K562 (cell line): ENCODE data around the gene KLK5. TPM values are rescaled to one million over a fixed set of nuclear protein-coding genes. Genes with fewer than 3 reads are reported as not detected.
A peak's percentile ranks its signal among the peaks of the same experiment; 100 is the strongest.

Experiments
- EP400 ChIP-seq: fragments of 450-650 bp; IDR thresholded peaks from 2 replicates; pipeline ENCODE4 v1.6.1; 2017; ENCODE audit warnings: antibody characterized with exemption, mild to moderate bottlenecking, moderate library complexity
- FOXA1 ChIP-seq: fragments of 450-650 bp; IDR thresholded peaks from 2 replicates; pipeline ENCODE4 v1.6.1; 2016; ENCODE audit warnings: mild to moderate bottlenecking, borderline replicate concordance
- FOXK2 ChIP-seq, 2 experiments: fragments of 450-650 bp; IDR thresholded peaks in 1 of 2; conservative IDR thresholded peaks in 1 of 2; 2 replicates each; pipeline ENCODE4 v1.6.1; 2016; ENCODE audit warnings: low read depth in 2 of 2, mild to moderate bottlenecking in 1 of 2
- GABPB1 ChIP-seq: sonication (generic); formaldehyde crosslinking; IDR thresholded peaks from 2 replicates; pipeline ENCODE4 v1.8.0; 2022; ENCODE audit warnings: mild to moderate bottlenecking, missing genetic modification reagents
- HMG20B ChIP-seq: fragments of 250-450 bp; sonication (Bioruptor Pico); IDR thresholded peaks from 2 replicates; pipeline ENCODE4 v1.5.0; 2021; ENCODE audit warnings: mild to moderate bottlenecking
- JUNB ChIP-seq: fragments of 450-650 bp; formaldehyde crosslinking; conservative IDR thresholded peaks from 2 replicates; pipeline ENCODE4 v1.4.0; 2020; ENCODE audit warnings: mild to moderate bottlenecking
- L3MBTL2 ChIP-seq: fragments of 450-650 bp; IDR thresholded peaks from 2 replicates; pipeline ENCODE4 v1.6.1; 2016; ENCODE audit warnings: mild to moderate bottlenecking, moderate library complexity
- NCOA1 ChIP-seq: fragments of 450-650 bp; IDR thresholded peaks from 2 replicates; pipeline ENCODE4 v1.6.1; 2016; ENCODE audit warnings: low read depth
- NCOA4 ChIP-seq: fragments of 450-650 bp; IDR thresholded peaks from 2 replicates; pipeline ENCODE4 v1.6.1; 2018; ENCODE audit warnings: mild to moderate bottlenecking; ENCODE audit not compliant: partially characterized antibody
- TEAD4 ChIP-seq, 2 experiments: sonication (generic) in 1 of 2; formaldehyde crosslinking in 1 of 2; IDR thresholded peaks; 2 replicates each; pipeline versions ENCODE4 v1.6.1 to v1.8.0; 2012 to 2022; ENCODE audit warnings: borderline replicate concordance in 1 of 2, inconsistent platforms in 1 of 2, low read length in 1 of 2, mild to moderate bottlenecking in 1 of 2, missing genetic modification reagents in 1 of 2
- ZNF146 ChIP-seq: IDR thresholded peaks from one replicate; pipeline ENCODE4 v1.6.1; 2018; ENCODE audit warnings: missing compliant biosample characterization; ENCODE audit not compliant: unreplicated experiment
- ZNF175 ChIP-seq: fragments of 200-800 bp; sonication (Bioruptor generic); IDR thresholded peaks from 2 replicates; pipeline ENCODE4 v1.6.1; 2016; ENCODE audit warnings: low read depth, mild to moderate bottlenecking, missing genetic modification characterization, missing compliant biosample characterization
- ZNF280A ChIP-seq: fragments of 450-650 bp; IDR thresholded peaks from 2 replicates; pipeline ENCODE4 v1.6.1; 2018; ENCODE audit warnings: mild to moderate bottlenecking, low read depth; ENCODE audit not compliant: partially characterized antibody
- ZNF318 ChIP-seq, 2 experiments: fragments of 450-650 bp; IDR thresholded peaks; 2 replicates each; pipeline ENCODE4 v1.6.1; 2016; ENCODE audit warnings: mild to moderate bottlenecking in 2 of 2, borderline replicate concordance in 1 of 2, low read depth in 1 of 2, moderate library complexity in 1 of 2
- ZNF583 ChIP-seq: fragments of 250-450 bp; sonication (Bioruptor Pico); IDR thresholded peaks from 2 replicates; pipeline ENCODE4 v1.4.0; 2020
- ZNF639 ChIP-seq, 2 experiments: fragments of 200-800 bp in 1 of 2; sonication (Bioruptor generic) in 1 of 2; sonication (generic) in 1 of 2; formaldehyde crosslinking in 1 of 2; IDR thresholded peaks in 1 of 2; conservative IDR thresholded peaks in 1 of 2; 2 replicates each; pipeline versions ENCODE4 v1.5.0 to v1.6.1; 2016 to 2020; ENCODE audit warnings: missing compliant biosample characterization in 1 of 2, missing genetic modification characterization in 1 of 2, missing genetic modification reagents in 1 of 2
- polyA plus RNA-seq, 8 experiments: library from polyadenylated mRNA; depleted of rRNA in 4 of 8; stranded (reverse) in 5 of 8; unstranded in 3 of 8; fragments of >200 nt; fragmentation: Nextera tagmentation in 2 of 8; fragmentation: Illumina TruSeq in 1 of 8; extraction: Ambion mirVana in 2 of 8; extraction: Trizol in 1 of 8; gene quantifications; 2 replicates each; pipeline versions ENCODE4 v1.2.1 to v1.2.3, GENCODE V29; 2011 to 2014; ENCODE audit warnings: inconsistent platforms in 1 of 8, missing spikeins in 1 of 8
- total RNA-seq, 7 experiments: library from RNA; depleted of rRNA in 6 of 7; stranded (reverse); fragments of >200 nt in 6 of 7; fragmentation: Illumina TruSeq in 2 of 7; extraction: Trizol in 2 of 7; gene quantifications; 2 replicates each; pipeline versions ENCODE4 v1.2.1 to v1.2.3, GENCODE V29; 2011 to 2021; ENCODE audit warnings: low replicate concordance in 1 of 7

KLK5 gene
- total and polyA plus RNA-seq, 9 of the 15 experiments (the other 6 are each of a cell fraction or from before 2014, with no cell fraction given), result not detected

- TF ChIP-seq ZNF318 (IDR thresholded peaks at IDR 0.05; ENCODE audit: borderline replicate concordance in 1 of 2, low read depth in 1 of 2), result peak in 1 of 2 experiments; percentile 97; a peak in 2 of 4 replicates
- TF ChIP-seq ZNF639 (CRISPR knock-in tag; conservative IDR thresholded peaks at IDR 0.05 in 1 of 2, IDR thresholded peaks at IDR 0.05 in 1 of 2), result 0 out of 4 replicates have a peak, but pooled peaks of 1 of the 2 experiments have one; percentile 34
- 0 out of 2 replicates have a peak, but pooled peaks have one; percentile 29 for TF ChIP-seq GABPB1 (CRISPR knock-in tag)
- peak; percentile 68; the same call in 1 of the 2 replicates for TF ChIP-seq TEAD4 (IDR thresholded peaks at IDR 0.05; ENCODE audit: low read length)
- no peak for TF ChIP-seq TEAD4 (CRISPR knock-in tag; IDR thresholded peaks at IDR 0.05; ENCODE audit: borderline replicate concordance)
- TF ChIP-seq JUNB (CRISPR knock-in tag), result peak; percentile 97
- no peak for TF ChIP-seq FOXA1
- TF ChIP-seq NCOA4, result no peak
- TF ChIP-seq L3MBTL2, result peak; percentile 78
- TF ChIP-seq ZNF583 (CRISPR knock-in tag), result peak; percentile 63; the same call in 1 of the 2 replicates
- TF ChIP-seq ZNF280A, result no peak
- peak; percentile 41; the same call in 1 of the 2 replicates for TF ChIP-seq EP400
- no peak for TF ChIP-seq HMG20B (CRISPR knock-in tag)
- TF ChIP-seq ZNF175 (CRISPR knock-in tag), result peak; percentile 70; the same call in 1 of the 2 replicates
- TF ChIP-seq ZNF146, result no peak
- peak; percentile 77 for TF ChIP-seq NCOA1
- peak; percentile 57 to 67; a peak in 3 of 4 replicates for TF ChIP-seq FOXK2 (conservative IDR thresholded peaks at IDR 0.05 in 1 of 2, IDR thresholded peaks at IDR 0.05 in 1 of 2; ENCODE audit: low read depth in 2 of 2)
Measured at GRCh38 chr19:50896591-50897190, 56.1 kb downstream of the KLK5 start (continued).
